Thyroid gland (tissue), 4 donors: ENCODE measurements around the gene CRTC3. TPM values are rescaled to one million over a fixed set of nuclear protein-coding genes. Genes with fewer than 3 reads are reported as not detected.

ENCODE experiments used
- DNase-seq, 2 donors: peaks; one replicate each; pipeline ENCODE4 v3.0.0-alpha.2; 2019
- H3K27ac ChIP-seq, 3 donors: fragments of 200-600 bp; sonication (generic); 1 replicate in 2 of 3; 2 replicates in 1 of 3; pipeline ENCODE4 v1.5.1; 2016 to 2019; ENCODE audit warnings: mild to moderate bottlenecking in 1 of 3, moderate library complexity in 1 of 3
- H3K27me3 ChIP-seq: fragments of 200-600 bp; sonication (generic); one replicate; pipeline ENCODE4 v1.5.1; 2019
- H3K36me3 ChIP-seq, 2 donors: fragments of 200-600 bp; sonication (generic); one replicate each; pipeline ENCODE4 v1.5.1; 2016 to 2019
- H3K4me1 ChIP-seq, 2 donors: fragments of 200-600 bp; sonication (generic); one replicate each; pipeline ENCODE4 v1.5.1; 2017 to 2019
- H3K4me3 ChIP-seq, 3 donors: fragments of 200-600 bp; sonication (generic); replicated peaks in 1 of 3; 1 replicate in 2 of 3; 2 replicates in 1 of 3; pipeline ENCODE4 v1.5.1; 2016; ENCODE audit warnings: mild to moderate bottlenecking in 1 of 3
- H3K9me3 ChIP-seq: fragments of 200-600 bp; sonication (generic); one replicate; pipeline ENCODE4 v1.5.1; 2017
- CTCF ChIP-seq, 6 experiments: fragments of 200-600 bp in 3 of 6; fragments of 450-650 bp in 3 of 6; sonication (generic) in 3 of 6; IDR thresholded peaks; one replicate each; pipeline ENCODE4 v1.5.1; 2016 to 2019; ENCODE audit warnings: antibody characterized with exemption in 6 of 6, mild to moderate bottlenecking in 2 of 6, inconsistent platforms in 1 of 6, moderate library complexity in 1 of 6
- POLR2A ChIP-seq, 2 donors: fragments of 450-650 bp; IDR thresholded peaks; one replicate each; pipeline ENCODE4 v1.6.1; 2017; ENCODE audit warnings: antibody characterized with exemption in 2 of 2, mild to moderate bottlenecking in 2 of 2, moderate library complexity in 1 of 2
- WGBS, 2 donors: methylation state at CpG; one replicate each; pipeline ENCODE4 v1.1.5; 2017; 5-methylcytosine and 5-hydroxymethylcytosine counted together
- intact Hi-C: fragments of 100-400 bp; cut with DNase I; formaldehyde crosslinking; loops from one replicate; pipeline ENCODE4 v1.15.1; 2023
- total RNA-seq, 4 donors: library from RNA; depleted of rRNA; stranded (reverse); fragments of >200 nt; gene quantifications; one replicate each; pipeline ENCODE4 v1.2.3, GENCODE V29; 2016

CRTC3 gene
- total RNA-seq, 4 donors from 2014 or later = 49.4 to 76.0 (median 62.6) TPM

DNA sequence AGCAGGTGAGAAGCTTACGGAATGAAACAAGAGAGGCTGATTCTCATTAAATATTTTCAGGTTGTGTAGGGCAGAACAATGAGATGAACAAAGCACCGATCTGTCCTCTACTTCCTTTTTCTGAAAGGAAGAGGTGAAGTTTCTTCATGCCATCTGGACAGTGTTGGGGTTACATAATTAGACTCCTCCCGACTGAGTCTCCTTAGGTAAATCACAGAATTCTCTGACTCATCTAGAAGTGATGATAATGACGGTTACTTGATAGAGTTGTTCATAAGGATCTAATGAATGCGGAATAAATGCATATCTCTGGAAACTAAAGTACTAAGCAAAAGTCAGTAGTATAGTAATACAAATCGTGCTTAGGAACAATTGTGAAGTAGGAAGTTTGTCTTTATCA, 21.2 kb downstream of the CRTC3 start:
- TF ChIP-seq POLR2A (IDR thresholded peaks at IDR 0.05) (no peak), CTCF (IDR thresholded peaks at IDR 0.05) (no peak)
- H3K9me3 ChIP-seq = no peaks in the 10 kb centered on the region
- no peak overlapping the region for H3K4me3 ChIP-seq
- no peak for DNase-seq
- 88 to 95% methylated on average over 6 of the region's 6 CpGs for WGBS, 2 donors
- H3K27me3 ChIP-seq = no peaks in the 10 kb centered on the region
- intact Hi-C loops = no loop called here
- H3K36me3 ChIP-seq = no peaks in the 10 kb centered on the region
- peaks cover 12 to 28% of the 10 kb centered on the region in 2 donors for H3K4me1 ChIP-seq
- no peak overlapping the region for H3K27ac ChIP-seq

DNA sequence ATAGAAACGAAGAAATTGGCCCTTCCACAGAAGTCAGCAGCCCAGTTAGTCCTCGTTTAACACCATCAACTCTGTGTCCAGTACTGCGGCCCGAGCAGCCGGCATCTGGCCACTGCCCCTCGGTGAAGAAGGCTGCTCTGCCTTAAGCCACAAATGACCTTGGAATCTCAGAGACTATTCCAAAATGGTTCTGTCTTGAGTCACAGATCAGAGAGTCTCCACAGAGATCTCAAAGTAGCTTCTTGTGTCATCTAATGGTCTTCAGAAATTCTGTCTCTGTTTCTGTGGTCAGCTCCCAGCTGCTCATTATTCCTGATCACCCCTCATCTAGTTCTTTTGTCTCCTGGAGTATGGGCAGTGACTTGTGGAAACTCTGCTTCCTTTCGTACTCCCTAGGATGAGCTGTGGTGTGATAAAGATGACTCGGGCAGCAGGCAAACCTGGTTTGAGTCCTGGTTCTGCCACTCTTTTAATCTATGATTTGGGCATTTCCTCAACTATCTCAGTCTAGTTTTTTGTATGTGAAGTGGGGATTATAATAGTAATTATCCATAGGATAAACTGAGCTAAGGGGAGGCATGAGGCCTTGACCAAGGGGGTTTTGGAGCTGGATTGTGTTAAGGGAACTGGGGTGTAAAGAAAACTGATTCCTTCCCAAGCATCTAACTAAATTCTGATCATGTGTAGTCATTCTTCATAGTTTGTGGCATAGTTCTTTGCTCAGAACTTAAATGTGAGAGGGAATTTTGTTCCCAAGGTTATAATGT, 22.6 kb downstream of the CRTC3 start:
- Histone ChIP-seq H3K36me3 (no peaks in the 10 kb centered on the region), H3K27ac (peak overlapping the region; percentile 44 to 51 (median 48)), H3K4me3 (no peak overlapping the region), H3K9me3 (no peaks in the 10 kb centered on the region), H3K27me3 (no peaks in the 10 kb centered on the region), H3K4me1 (peaks cover 16 to 38% of the 10 kb centered on the region in 2 donors)
- DNase-seq = no peak
- TF ChIP-seq CTCF (IDR thresholded peaks at IDR 0.05) = no peak
- TF ChIP-seq POLR2A (IDR thresholded peaks at IDR 0.05) = no peak
- WGBS, 2 donors = 89 to 90% methylated on average over 8 of the region's 8 CpGs
- intact Hi-C loops = no loop called here

- Histone ChIP-seq H3K36me3 (no peaks in the 10 kb centered on the region), H3K4me1 (peaks cover 21 to 44% of the 10 kb centered on the region in 2 donors)
Observed at GRCh38 chr15:90552929-90553211, 23.1 kb downstream of the CRTC3 start.

DNA sequence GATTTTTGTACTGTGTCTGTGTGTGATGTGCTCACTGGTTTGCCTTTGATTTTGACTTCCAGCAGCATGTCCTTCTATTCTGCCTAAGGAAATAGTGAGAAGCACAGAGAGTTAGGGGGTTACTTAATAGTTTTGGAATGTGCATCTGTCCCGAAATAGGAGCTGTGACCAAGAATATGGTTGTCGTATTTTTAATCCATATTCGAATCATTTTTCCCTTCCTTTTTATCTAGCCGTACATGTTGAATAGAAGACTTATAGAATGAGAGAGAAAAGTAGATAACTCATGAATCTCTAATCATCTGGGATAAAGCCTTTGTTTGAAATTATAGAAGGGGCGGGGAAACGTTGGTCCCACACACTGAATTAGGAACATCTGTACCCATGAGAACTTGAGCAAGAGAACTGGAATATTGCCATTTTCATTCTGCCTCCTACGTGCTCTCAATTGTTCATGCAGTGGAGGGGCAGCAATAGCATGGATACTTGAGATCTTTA, 23.6 kb downstream of the CRTC3 start:
- TF ChIP-seq POLR2A (IDR thresholded peaks at IDR 0.05) (no peak), CTCF (IDR thresholded peaks at IDR 0.05) (no peak)
- no peaks in the 10 kb centered on the region for H3K36me3 ChIP-seq
- no peak overlapping the region for H3K4me3 ChIP-seq
- no peak for DNase-seq
- intact Hi-C loops = no loop called here
- H3K4me1 ChIP-seq = peaks cover 26 to 45% of the 10 kb centered on the region in 2 donors
- 62 to 69% methylated on average over 7 of the region's 7 CpGs for WGBS, 2 donors
- H3K9me3 ChIP-seq = no peaks in the 10 kb centered on the region
- peak overlapping the region in 2 of 3 donors; percentile 44 to 51 for H3K27ac ChIP-seq
- no peaks in the 10 kb centered on the region for H3K27me3 ChIP-seq

More at GRCh38 chr15:90552929-90553211, 23.1 kb downstream of the CRTC3 start:
- Histone ChIP-seq H3K4me3 (no peak overlapping the region), H3K27ac (peak overlapping the region; percentile 44 to 51 (median 48)), H3K9me3 (no peaks in the 10 kb centered on the region), H3K27me3 (no peaks in the 10 kb centered on the region)
- WGBS, 2 donors = 76 to 85% methylated on average over 1 of the region's 1 CpG
- DNase-seq = no peak
- intact Hi-C loops = no loop called here
- TF ChIP-seq CTCF (IDR thresholded peaks at IDR 0.05) = no peak
- TF ChIP-seq POLR2A (IDR thresholded peaks at IDR 0.05) = no peak
